ENCODE results near the gene SLCO4A1. TPM values are rescaled to one million over a fixed set of nuclear protein-coding genes. Genes with fewer than 3 reads are reported as not detected.

Gene SLCO4A1
- total RNA-seq, 1 experiment from 2014 or later = 55.7 TPM

GRCh38 chr20:62606551-62607201 is 35.6 kb upstream of the SLCO4A1 start:
- DNase-seq (ENCODE audit: low read depth) = no peak

- no peak for DNase-seq (ENCODE audit: low read depth)
Observed at GRCh38 chr20:62607366-62608217, 34.7 kb upstream of the SLCO4A1 start.

- DNase-seq (ENCODE audit: low read depth) = no peak
Observed at GRCh38 chr20:62608218-62608565, 34.1 kb upstream of the SLCO4A1 start.

GRCh38 chr20:62609279-62609720 is 33.0 kb upstream of the SLCO4A1 start:
- DNase-seq (ENCODE audit: low read depth) = no peak

GRCh38 chr20:62609811-62610757 is 32.2 kb upstream of the SLCO4A1 start:
- DNase-seq (ENCODE audit: low read depth) = no peak

GRCh38 chr20:62611012-62611411 is 31.3 kb upstream of the SLCO4A1 start:
- DNase-seq (ENCODE audit: low read depth) = no peak

- DNase-seq (ENCODE audit: low read depth) = no peak
Observed at GRCh38 chr20:62611819-62612218, 30.5 kb upstream of the SLCO4A1 start.

- DNase-seq (ENCODE audit: low read depth) = no peak
Observed at GRCh38 chr20:62614085-62614960, 28.0 kb upstream of the SLCO4A1 start.

- no peak for DNase-seq (ENCODE audit: low read depth)
Observed at GRCh38 chr20:62614961-62615680, 27.2 kb upstream of the SLCO4A1 start.

GRCh38 chr20:62615750-62616251 is 26.5 kb upstream of the SLCO4A1 start:
- DNase-seq (ENCODE audit: low read depth) = no peak

- DNase-seq (ENCODE audit: low read depth) = peak; percentile 76
Observed at GRCh38 chr20:62616728-62617621, 25.3 kb upstream of the SLCO4A1 start.

GRCh38 chr20:62617711-62618483 is 24.4 kb upstream of the SLCO4A1 start:
- peak; percentile 77 for DNase-seq (ENCODE audit: low read depth)

- no peak for DNase-seq (ENCODE audit: low read depth)
Observed at GRCh38 chr20:62618611-62619529, 23.4 kb upstream of the SLCO4A1 start.

- no peak for DNase-seq (ENCODE audit: low read depth)
Observed at GRCh38 chr20:62620625-62621024, 21.7 kb upstream of the SLCO4A1 start.

GRCh38 chr20:62621251-62622110 is 20.8 kb upstream of the SLCO4A1 start:
- no peak for DNase-seq (ENCODE audit: low read depth)
